SHP77 (cell line): ENCODE results near the gene MINDY2.
"Not testable (repeated sequence)": the region's sequence is repeated elsewhere in the genome, so short reads cannot be mapped to it uniquely, and the experiment has no call there.

Experiments
- DNase-seq, 2 experiments: peaks; one replicate each; lab custom pipeline; 2025; lab: John Stamatoyannopoulos, UW

Gene MINDY2

GRCh38 chr15:58833681-58834426 lies 62.8 kb downstream of the MINDY2 start:
- not testable (repeated sequence) for DNase-seq

- DNase-seq = no peak
These were observed 68.4 kb downstream of the MINDY2 start for GRCh38 chr15:58839485-58839884.

GRCh38 chr15:58840048-58840447 lies 68.9 kb downstream of the MINDY2 start:
- no peak for DNase-seq

GRCh38 chr15:58842713-58843396 lies 71.8 kb downstream of the MINDY2 start:
- no peak for DNase-seq

GRCh38 chr15:58851205-58851604 lies 80.1 kb downstream of the MINDY2 start:
- not testable (repeated sequence) for DNase-seq

- no peak for DNase-seq
These were observed 81.2 kb downstream of the MINDY2 start for GRCh38 chr15:58852347-58852746.

- no peak for DNase-seq
These were observed 83.5 kb downstream of the MINDY2 start for GRCh38 chr15:58854593-58854992.

GRCh38 chr15:58856086-58856485 lies 85.0 kb downstream of the MINDY2 start:
- DNase-seq = no peak

- not testable (repeated sequence) for DNase-seq
These were observed 85.5 kb downstream of the MINDY2 start for GRCh38 chr15:58856621-58857020.

GRCh38 chr15:58862326-58862725 lies 91.2 kb downstream of the MINDY2 start:
- DNase-seq = no peak

- no peak for DNase-seq
These were observed 93.7 kb downstream of the MINDY2 start for GRCh38 chr15:58864602-58865424.

GRCh38 chr15:58865425-58865880 lies 94.4 kb downstream of the MINDY2 start:
- DNase-seq = no peak

GRCh38 chr15:58867926-58868325 lies 96.8 kb downstream of the MINDY2 start:
- DNase-seq = no peak

- no peak for DNase-seq
These were observed 99.3 kb downstream of the MINDY2 start for GRCh38 chr15:58870451-58870850.

GRCh38 chr15:58873267-58873666 lies 102.2 kb downstream of the MINDY2 start:
- no peak for DNase-seq

GRCh38 chr15:58875343-58875742 lies 104.2 kb downstream of the MINDY2 start:
- no peak for DNase-seq

- DNase-seq = no peak
These were observed 105.4 kb downstream of the MINDY2 start for GRCh38 chr15:58876306-58877106.

GRCh38 chr15:58877999-58878825 lies 107.1 kb downstream of the MINDY2 start:
- DNase-seq = no peak

GRCh38 chr15:58880320-58880719 lies 109.2 kb downstream of the MINDY2 start:
- DNase-seq = no peak

- no peak for DNase-seq
These were observed 111.1 kb downstream of the MINDY2 start for GRCh38 chr15:58882243-58882642.

- not testable (repeated sequence) for DNase-seq
These were observed 112.8 kb downstream of the MINDY2 start for GRCh38 chr15:58883926-58884325.
